ENCODE results near the gene PTK6. TPM values are rescaled to one million over a fixed set of nuclear protein-coding genes. Genes with fewer than 3 reads are reported as not detected.

The PTK6 gene
- total RNA-seq, 4 donors from 2014 or later, result under 0.01 TPM; not detected in 2

DNA sequence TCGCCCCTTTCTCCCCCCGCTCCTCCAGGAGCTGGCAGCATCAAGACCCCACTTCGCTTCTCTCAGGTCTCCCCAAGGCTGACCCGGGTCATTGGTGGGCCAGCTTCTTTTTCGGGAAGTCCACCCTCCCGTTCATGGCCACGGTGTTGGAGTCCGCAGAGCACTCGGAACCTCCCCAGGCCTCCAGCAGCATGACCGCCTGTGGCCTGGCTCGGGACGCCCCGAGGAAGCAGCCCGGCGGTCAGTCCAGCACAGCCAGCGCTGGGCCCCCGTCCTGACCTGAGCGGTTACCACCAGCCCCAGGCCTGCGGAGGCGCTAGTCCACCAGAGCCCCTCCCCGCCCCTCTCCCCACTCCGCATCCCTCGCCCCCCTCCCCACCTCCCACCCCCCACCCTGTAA, 15.6 kb downstream of the PTK6 start:
- peak in 1 of 2 donors; percentile 22 for DNase-seq
- Histone ChIP-seq H3K27me3 (no peaks in the 10 kb centered on the region), H3K4me1 (peaks cover 0 to 26% of the 10 kb centered on the region in 2 donors), H3K9me3 (no peaks in the 10 kb centered on the region), H3K36me3 (no peaks in the 10 kb centered on the region), H3K27ac (peak overlapping the region; percentile 90 to 93), H3K4me3 (peak overlapping the region; percentile 77 to 94)
- intact Hi-C loops (cut with DNase I; ENCODE audit: low total_unique reads), result no loop called here
- TF ChIP-seq POLR2A (IDR thresholded peaks at IDR 0.05), result no peak
- TF ChIP-seq, protein P1, sequence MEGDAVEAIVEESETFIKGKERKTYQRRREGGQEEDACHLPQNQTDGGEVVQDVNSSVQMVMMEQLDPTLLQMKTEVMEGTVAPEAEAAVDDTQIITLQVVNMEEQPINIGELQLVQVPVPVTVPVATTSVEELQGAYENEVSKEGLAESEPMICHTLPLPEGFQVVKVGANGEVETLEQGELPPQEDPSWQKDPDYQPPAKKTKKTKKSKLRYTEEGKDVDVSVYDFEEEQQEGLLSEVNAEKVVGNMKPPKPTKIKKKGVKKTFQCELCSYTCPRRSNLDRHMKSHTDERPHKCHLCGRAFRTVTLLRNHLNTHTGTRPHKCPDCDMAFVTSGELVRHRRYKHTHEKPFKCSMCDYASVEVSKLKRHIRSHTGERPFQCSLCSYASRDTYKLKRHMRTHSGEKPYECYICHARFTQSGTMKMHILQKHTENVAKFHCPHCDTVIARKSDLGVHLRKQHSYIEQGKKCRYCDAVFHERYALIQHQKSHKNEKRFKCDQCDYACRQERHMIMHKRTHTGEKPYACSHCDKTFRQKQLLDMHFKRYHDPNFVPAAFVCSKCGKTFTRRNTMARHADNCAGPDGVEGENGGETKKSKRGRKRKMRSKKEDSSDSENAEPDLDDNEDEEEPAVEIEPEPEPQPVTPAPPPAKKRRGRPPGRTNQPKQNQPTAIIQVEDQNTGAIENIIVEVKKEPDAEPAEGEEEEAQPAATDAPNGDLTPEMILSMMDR (IDR thresholded peaks at IDR 0.05), result no peak

DNA sequence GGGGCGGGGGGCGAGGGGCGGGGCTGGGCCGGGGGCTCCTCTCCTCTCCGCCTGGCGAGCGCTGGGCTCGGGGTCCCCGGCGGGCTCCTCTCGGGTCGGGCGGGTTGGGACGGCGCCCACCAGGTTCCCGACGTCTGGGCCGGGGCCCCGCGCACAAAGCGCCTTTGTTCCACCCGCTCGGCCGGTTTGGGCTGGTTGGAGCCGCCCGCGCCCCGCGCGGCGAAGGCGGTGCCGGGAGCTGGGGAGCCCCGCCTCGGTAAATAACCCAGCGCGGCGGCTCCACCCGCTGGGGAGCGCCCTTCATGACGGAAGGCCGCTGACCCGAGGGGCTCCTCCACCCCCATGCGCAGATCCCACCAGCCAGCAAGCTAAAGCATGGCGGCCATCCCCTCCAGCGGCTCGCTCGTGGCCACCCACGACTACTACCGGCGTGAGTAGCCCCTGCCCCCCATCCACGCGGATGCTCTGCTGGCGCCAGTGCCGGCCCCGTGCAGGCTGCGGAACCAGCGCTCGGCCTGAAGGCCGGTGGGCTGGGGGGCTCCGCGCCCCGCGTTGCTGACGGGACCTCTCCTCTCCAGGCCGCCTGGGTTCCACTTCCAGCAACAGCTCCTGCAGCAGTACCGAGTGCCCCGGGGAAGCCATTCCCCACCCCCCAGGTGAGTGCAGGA, 16.1 kb downstream of the PTK6 start:
- Histone ChIP-seq H3K36me3 (no peaks in the 10 kb centered on the region), H3K4me3 (peak overlapping the region; percentile 77 to 94), H3K4me1 (peaks cover 0 to 26% of the 10 kb centered on the region in 2 donors), H3K9me3 (no peaks in the 10 kb centered on the region), H3K27me3 (no peaks in the 10 kb centered on the region), H3K27ac (peak overlapping the region; percentile 90 to 93)
- peak; percentile 43 to 78 for DNase-seq
- no peak for TF ChIP-seq POLR2A (IDR thresholded peaks at IDR 0.05)
- TF ChIP-seq, protein P1 (IDR thresholded peaks at IDR 0.05), result peak in 1 of 4 experiments; percentile 8
- intact Hi-C loops (cut with DNase I; ENCODE audit: low total_unique reads), result no loop called here

DNA sequence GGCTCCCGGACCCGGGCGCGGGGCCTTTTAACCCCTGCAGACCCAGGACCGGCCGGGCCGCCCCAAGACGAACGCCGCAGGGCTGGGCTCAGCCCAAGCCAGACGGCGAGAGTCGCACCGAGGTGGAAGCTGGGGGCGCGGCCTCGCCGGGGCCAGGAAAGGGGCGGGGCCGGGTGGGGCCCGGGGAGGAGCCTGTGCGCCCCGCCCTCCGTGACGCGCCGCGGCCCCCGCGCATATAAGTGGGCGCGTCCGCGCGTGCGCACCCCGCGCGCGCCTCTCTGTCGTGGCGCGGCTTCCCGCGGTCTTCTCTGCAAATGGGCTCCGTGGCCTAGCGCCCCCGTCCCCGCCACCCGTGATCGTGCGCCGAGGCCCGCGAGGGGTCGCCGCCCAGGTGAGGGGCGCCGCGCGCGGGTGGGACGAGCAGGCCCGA, 16.7 kb downstream of the PTK6 start, which contains the start of gene PPDPF:
Gene PPDPF (plus strand): TSS at position 262 of the 430 bp plus-strand sequence. CDS start 544 bp downstream, outside the sequence.
- Histone ChIP-seq H3K27ac (peak within 1 kb of the TSS; percentile 90 to 93), H3K9me3 (no peaks in the 10 kb centered on the region), H3K36me3 (no peaks in the 10 kb centered on the region), H3K4me3 (peak within 1 kb of the TSS; percentile 77 to 94), H3K27me3 (no peaks in the 10 kb centered on the region), H3K4me1 (peaks cover 0 to 26% of the 10 kb centered on the region in 2 donors)
- intact Hi-C loops (cut with DNase I; ENCODE audit: low total_unique reads), result no loop called here
- TF ChIP-seq POLR2A (IDR thresholded peaks at IDR 0.05), result peak; percentile 78 to 97
- TF ChIP-seq, protein P1 (IDR thresholded peaks at IDR 0.05), result no peak
- peak; percentile 80 to 83 for DNase-seq

DNA sequence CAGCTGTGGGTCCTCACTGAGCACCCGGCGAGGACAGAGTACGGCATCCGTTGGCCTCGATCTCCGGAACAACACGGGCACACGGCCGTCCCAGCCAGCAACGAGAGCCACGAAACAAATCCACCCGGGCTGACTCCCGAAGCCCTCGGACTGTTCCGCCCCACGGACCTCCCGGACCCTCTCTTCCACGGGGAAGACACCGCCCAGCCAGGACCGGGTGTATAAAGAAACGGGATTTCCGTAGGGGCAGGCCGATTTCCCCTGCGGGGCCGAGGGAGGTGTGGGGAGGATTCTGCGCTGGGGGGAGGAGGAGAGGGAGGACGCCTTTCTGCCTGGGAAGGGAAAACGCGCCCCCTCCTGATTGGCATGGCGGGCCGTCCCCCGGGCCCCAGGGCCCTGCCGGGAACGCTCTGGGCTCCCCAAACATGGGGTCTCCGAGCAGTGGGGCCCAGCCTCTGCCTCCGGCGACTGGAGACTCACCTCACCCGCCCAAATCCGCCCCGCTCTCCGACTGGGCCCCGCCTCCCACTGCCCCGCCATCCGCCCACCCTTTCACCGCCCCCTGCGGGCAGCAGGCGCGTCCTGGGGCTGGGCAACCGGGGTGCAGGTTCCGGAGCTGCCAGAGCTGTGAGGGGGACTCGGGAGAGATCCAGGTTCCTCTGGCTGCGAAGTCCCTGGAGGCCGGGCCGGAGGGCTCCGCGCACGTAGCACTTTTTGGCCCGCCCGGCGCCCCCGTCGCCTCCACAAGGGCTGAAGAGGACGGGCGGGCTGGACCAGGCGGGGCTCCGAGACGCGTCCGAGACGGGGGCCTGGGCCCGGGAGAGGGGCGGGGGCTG, 17.3 kb downstream of the PTK6 start:
- H3K27ac ChIP-seq, result peak overlapping the region; percentile 90 to 93
- DNase-seq, result peak; percentile 61 to 74
- intact Hi-C loops (cut with DNase I; ENCODE audit: low total_unique reads), result no loop called here

More for the DNA sequence above, 17.3 kb downstream of the PTK6 start:
- TF ChIP-seq, protein P1 (IDR thresholded peaks at IDR 0.05), result peak in 1 of 4 experiments; percentile 28
- TF ChIP-seq POLR2A (IDR thresholded peaks at IDR 0.05), result no peak
- Histone ChIP-seq H3K27me3 (no peaks in the 10 kb centered on the region), H3K4me1 (peaks cover 0 to 26% of the 10 kb centered on the region in 2 donors), H3K9me3 (no peaks in the 10 kb centered on the region), H3K4me3 (peak overlapping the region; percentile 77 to 94), H3K36me3 (no peaks in the 10 kb centered on the region)
